ENCODE data around the gene PIK3R5.

PIK3R5 gene

GRCh38 chr17:8837563-8838075 lies 127.9 kb downstream of the PIK3R5 start:
- no peak for DNase-seq (ENCODE audit: low read depth in 2 of 2, low spot score in 1 of 2)

- DNase-seq (ENCODE audit: low read depth in 2 of 2, low spot score in 1 of 2): no peak
These were observed 128.5 kb downstream of the PIK3R5 start for GRCh38 chr17:8836821-8837562.

GRCh38 chr17:8835631-8836364 lies 129.7 kb downstream of the PIK3R5 start:
- DNase-seq (ENCODE audit: low read depth in 2 of 2, low spot score in 1 of 2): no peak

GRCh38 chr17:8835106-8835505 lies 130.4 kb downstream of the PIK3R5 start:
- no peak for DNase-seq (ENCODE audit: low read depth in 2 of 2, low spot score in 1 of 2)

GRCh38 chr17:8832711-8833352 lies 132.7 kb downstream of the PIK3R5 start:
- no peak for DNase-seq (ENCODE audit: low read depth in 2 of 2, low spot score in 1 of 2)

GRCh38 chr17:8831234-8831849 lies 134.2 kb downstream of the PIK3R5 start:
- DNase-seq (ENCODE audit: low read depth in 2 of 2, low spot score in 1 of 2): no peak

- no peak for DNase-seq (ENCODE audit: low read depth in 2 of 2, low spot score in 1 of 2)
These were observed 135.4 kb downstream of the PIK3R5 start for GRCh38 chr17:8830141-8830540.

- DNase-seq (ENCODE audit: low read depth in 2 of 2, low spot score in 1 of 2): no peak
These were observed 136.2 kb downstream of the PIK3R5 start for GRCh38 chr17:8829036-8829941.

Measured in stimulated activated CD8-positive, alpha-beta memory T cell treated with anti-CD3 and anti-CD28 coated beads, Interleukin-4, amount 100 ng/mL, for 1 hour (primary cell).